COR-L47 (cell line): ENCODE measurements around the gene ALMS1.
"Not testable (repeated sequence)": the region's sequence is repeated elsewhere in the genome, so short reads cannot be mapped to it uniquely, and the experiment has no call there.

ENCODE experiments used
- DNase-seq: peaks from one replicate; lab custom pipeline; 2025; lab: John Stamatoyannopoulos, UW

The ALMS1 gene, protein sequence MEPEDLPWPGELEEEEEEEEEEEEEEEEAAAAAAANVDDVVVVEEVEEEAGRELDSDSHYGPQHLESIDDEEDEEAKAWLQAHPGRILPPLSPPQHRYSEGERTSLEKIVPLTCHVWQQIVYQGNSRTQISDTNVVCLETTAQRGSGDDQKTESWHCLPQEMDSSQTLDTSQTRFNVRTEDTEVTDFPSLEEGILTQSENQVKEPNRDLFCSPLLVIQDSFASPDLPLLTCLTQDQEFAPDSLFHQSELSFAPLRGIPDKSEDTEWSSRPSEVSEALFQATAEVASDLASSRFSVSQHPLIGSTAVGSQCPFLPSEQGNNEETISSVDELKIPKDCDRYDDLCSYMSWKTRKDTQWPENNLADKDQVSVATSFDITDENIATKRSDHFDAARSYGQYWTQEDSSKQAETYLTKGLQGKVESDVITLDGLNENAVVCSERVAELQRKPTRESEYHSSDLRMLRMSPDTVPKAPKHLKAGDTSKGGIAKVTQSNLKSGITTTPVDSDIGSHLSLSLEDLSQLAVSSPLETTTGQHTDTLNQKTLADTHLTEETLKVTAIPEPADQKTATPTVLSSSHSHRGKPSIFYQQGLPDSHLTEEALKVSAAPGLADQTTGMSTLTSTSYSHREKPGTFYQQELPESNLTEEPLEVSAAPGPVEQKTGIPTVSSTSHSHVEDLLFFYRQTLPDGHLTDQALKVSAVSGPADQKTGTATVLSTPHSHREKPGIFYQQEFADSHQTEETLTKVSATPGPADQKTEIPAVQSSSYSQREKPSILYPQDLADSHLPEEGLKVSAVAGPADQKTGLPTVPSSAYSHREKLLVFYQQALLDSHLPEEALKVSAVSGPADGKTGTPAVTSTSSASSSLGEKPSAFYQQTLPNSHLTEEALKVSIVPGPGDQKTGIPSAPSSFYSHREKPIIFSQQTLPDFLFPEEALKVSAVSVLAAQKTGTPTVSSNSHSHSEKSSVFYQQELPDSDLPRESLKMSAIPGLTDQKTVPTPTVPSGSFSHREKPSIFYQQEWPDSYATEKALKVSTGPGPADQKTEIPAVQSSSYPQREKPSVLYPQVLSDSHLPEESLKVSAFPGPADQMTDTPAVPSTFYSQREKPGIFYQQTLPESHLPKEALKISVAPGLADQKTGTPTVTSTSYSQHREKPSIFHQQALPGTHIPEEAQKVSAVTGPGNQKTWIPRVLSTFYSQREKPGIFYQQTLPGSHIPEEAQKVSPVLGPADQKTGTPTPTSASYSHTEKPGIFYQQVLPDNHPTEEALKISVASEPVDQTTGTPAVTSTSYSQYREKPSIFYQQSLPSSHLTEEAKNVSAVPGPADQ (N-terminal part only)

DNA sequence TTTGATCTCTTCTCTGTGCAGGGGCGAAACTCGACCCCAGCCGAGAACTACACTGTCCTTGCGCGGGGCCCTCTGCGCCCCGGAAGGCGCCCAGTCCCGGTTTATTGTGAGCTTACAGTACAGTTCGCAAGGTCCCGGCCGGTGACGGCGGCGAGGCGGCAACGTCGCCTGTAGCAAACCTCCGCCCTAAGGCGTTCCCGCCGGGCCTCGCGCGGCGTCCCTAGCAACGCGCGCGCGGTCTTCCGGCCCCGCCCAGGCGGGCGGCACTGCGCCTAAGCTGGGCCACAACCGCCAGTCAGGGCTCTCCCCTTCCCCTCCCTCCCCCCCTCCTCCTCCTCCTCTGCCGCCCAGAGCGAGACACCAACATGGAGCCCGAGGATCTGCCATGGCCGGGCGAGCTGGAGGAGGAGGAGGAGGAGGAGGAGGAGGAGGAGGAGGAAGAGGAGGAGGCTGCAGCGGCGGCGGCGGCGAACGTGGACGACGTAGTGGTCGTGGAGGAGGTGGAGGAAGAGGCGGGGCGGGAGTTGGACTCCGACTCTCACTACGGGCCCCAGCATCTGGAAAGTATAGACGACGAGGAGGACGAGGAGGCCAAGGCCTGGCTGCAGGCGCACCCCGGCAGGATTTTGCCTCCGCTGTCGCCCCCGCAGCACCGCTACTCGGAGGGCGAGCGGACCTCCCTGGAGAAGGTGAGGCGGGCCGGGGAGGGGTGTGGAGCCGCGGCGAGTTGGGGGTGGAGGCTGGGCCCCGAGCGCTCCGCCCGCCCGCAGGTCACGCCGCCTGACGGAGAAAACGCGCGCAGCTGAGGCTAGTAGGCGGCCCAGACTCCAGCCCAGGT is at the start of gene ALMS1:
ALMS1 (plus strand) TSS at position 333 of the 838 bp plus-strand sequence; CDS start at position 366, 33 bp downstream.
- DNase-seq, result peak; percentile 85

DNA sequence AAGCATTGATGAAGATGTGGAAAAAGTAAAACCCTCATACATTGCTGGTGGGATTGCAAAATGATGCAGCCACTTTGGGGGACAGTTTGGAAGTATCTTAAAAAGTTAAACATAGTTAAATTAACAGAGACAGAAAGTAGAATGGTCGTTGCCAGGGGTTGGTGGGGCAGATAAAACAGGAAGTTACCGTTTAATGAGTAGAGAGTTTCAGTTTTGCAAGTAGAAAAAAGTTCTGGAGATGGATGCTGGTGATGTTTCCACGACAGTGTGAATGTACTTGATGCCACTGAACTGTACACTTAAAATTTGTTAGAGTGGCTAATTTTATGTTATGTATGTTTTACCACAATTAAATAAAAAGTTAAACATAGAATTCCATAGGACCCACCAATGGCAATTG is 47.8 kb upstream of the ALMS1 start:
- no peak for DNase-seq

DNA sequence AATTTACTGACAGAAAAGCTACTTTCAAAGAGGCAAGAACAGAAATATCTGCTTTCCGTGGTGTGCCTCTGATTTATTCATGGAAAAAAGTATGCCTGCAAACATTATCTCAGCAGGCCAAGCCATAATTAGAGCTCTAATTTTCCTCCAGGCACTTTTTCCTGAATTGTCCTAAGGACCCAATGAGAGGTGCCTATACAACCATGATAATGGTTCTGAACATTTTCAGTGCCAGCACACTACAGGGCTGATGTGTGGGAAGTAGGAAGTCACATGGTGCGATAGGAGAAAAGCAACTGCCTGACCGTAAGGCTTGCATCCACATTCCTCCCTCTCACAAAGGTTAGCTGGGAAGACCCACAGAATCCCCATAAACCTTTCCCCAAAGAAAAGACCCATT is 46.4 kb upstream of the ALMS1 start:
- peak; percentile 75 for DNase-seq

DNA sequence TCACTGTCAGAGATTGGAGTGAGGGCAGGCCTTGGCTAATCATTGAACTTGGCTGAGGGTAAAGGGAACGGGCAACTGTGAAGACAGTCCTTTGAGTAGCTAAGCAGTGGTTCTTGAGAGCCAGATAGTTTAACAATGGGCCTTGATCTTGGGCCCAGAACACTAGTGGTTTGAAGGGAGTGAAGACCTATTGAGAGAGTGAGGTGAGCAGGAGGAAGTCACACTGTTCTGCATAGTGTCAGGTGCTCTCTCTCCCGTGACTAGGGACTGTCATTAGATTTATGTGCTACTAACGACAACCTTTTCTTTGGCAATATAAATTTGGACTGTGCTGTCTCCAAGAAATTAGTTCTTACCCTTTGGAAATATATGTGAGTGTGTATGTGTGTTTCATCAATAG is 44.6 kb upstream of the ALMS1 start:
- no peak for DNase-seq

DNA sequence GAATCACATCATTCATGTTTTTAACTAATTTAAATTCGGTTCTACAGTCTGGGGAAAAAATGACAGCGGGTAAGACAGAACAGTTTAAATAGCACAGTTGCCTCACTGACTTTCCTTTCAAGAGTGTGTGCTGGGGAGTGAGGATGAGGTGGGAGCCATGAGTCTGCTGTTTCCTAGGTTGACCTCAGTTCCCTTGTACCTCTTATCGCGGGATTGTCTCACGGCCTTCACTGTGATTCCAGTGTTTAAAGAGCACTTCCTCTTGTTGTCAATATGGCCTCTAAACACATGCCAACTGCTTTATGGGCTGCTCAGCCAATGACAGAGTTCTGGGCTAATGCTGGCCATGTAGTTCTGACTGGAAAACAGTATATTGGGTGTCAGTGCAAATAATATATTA is 41.6 kb upstream of the ALMS1 start:
- DNase-seq, result no peak

DNA sequence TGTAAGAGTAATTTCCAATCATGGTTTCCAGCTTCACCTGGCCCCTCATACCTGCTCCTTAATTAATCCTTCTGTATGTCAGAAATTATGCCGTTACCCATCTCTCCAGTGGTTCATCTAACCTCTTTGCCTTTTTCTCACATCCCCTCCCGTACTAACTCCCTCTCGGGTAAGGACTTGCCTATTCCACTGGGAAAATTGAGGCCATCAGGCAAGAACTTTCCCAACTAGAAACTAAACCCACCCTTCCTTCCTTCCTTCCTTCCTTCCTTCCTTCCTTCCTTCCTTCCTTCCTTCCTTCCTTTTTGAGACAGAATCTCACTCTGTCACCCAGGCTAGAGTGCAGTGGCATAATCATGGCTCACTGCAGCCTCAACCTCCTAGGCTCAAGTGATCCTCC is 40.9 kb upstream of the ALMS1 start:
- not testable (repeated sequence) for DNase-seq

DNA sequence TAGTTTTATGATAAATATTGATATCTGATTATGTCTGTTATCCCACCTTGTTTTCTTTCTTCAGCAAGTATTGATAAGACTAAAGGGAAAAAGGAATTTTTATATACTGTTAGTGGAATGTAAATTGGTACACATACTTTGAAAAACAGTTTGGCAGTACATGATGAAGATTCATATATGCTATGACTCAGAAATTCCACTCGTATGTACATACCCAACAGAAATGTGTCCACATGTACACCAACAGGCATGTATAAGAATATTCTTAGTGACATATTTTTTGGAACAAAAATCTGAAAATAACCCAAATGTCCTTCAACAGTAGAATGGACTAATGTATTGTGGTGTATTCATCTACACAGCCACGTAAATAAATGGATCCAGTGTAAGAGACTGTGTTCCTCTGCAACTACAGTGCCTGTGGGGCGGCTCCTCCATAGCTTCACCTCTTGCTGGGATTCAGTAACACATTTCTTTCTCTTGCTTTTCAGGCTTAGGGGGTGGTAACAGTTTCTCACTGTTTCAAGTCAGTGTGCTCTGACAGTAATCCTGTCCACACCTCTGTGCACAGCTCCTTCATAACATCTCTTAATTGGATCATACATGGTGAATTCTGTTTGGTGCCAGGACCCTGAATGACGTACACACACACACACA is 35.5 kb upstream of the ALMS1 start:
- no peak for DNase-seq

DNA sequence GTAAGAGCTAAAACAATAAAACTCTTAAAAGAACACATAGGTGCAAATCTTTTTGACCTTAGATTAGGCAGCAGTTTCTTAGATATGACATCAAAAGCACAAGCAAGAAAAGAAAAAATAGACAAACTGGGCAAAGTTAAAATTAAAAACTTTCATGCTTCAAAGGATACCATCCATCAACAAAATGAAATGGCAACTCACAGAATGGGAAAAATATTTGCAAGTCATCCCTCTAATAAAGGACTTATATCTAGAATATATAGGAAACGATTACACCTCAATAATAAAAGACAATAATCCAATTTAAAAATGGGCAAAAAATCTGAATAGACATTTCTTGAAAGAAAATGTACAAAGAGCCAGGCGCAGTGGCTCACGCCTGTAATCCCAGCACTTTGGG is 29.5 kb upstream of the ALMS1 start:
- DNase-seq, result no peak

DNA sequence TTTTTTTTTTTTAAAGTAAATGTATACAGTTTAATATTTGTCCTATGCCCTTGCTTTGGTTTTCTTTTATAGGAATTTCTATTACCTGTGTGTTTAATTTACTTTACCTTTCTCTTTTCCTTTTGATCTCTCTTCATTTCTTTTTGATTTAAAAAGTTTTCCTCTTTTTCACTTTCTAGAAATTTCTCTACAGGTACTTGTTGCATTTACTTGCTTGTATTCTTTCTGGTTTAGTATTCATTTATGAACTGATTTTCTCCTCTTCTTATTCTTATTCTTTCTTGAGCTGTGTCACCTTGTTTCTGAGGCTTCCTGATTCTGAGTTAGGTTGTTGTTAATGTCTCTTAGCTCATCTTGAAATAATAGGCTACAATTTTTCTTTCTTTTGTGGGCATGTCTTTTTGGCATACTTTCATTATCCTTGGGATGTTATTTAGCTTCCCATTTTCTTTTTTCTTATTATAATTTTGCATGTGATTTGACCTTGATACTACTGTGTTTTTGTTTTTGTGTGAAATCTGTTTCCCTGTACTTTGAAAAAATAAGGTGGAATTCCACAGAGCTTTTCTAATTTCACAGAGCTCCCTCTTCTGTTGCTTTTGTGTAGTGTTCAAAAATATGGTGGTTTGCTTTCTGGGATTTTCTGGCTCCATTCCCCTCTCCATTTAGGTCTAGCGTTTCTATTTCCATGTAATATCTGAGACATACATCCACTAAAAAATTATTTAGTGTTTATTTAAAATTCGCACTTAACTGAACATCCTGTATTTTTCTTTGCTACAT is 25.5 kb upstream of the ALMS1 start:
- no peak for DNase-seq

DNA sequence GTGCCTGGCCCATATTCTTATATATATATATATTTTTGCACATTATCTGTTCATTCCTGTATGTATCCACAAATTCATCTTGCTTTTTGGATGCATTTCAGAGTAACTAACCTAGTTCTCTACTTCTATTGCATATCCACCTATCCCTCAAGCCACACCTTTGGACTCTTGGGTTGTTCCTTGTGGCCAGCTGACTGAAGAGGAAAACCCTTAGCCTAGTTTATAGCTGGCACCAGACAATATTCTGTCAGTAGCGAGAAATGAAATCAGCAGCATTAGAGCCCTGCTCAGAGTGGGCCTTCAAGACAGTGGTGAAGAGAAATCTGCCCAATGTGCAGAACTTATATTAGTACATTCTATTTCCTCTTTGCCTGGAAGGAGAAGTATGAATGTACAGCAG is 19.6 kb upstream of the ALMS1 start:
- DNase-seq, result no peak

DNA sequence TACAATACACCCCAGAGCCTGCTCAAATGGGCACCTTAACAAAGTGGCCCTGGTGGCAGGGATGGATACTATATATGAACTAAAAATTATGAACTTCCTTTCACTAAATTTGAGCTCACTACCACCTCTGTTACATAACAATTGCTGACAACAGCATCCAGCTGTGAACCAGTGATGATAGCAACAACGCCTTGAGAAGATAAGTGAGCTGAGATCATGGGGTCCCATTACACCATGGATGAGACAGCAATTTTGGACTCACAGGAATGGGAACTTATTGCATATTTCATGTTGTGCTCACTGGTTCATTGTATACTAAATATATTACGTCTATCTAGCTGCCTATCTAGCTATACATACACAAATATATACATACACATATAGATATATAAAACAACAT is 16.9 kb upstream of the ALMS1 start:
- no peak for DNase-seq

DNA sequence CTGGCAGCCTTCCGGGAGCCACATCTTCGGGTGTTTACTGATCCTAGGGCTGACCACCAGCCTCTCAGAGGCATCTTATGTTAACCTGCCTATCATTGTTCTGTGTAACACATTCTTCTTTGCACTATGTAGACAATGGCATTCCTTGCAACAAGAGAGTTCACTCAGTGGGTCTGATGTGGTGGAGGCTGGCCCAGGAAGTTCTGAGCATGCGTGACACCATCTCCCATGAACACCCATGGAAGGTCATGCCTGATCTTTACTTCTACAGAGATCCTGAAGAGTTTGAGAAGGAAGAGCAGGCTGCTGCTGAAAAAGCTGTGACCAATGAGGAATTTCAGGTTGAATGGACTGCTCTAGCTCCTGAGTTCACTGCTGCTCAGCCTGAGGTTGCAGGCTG is 15.3 kb upstream of the ALMS1 start:
- no peak for DNase-seq

DNA sequence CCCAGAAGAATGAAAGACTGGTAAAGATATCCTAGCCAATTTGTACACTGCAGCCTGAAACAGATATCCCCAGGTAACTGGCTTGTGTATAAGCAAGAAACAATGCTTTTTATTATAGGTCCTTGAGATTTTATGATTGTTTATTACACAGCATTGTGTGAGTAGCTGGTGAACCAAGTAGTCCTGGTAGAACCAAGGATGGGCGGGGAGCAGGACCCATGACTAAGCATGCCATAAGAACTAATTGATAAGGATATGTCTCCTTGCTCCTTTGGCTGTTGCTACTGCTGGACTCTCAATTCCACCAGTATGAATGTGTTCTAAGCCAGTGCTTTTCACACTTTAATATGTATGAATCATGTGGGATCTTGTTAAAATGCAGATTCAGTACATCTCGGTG is 12.3 kb upstream of the ALMS1 start:
- no peak for DNase-seq

DNA sequence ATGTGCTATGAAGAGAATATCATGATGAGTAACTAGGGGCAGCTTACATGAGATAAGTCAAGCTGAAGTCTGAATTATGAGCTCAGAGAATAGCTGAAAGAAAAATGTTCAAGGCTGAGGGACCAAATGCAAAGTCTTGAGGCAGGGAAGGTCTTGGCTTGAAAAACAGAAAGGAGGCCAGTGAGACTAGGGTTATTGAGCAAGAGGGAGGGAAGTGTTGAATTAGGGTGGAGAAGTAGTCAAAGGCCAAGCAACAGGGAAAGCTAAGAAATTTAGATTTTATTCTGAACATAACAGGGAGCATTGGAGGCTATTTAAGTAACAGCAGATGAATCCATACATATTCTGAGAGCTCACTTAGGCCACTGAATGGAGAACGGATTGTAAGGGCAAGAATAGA is 11.4 kb upstream of the ALMS1 start:
- no peak for DNase-seq

DNA sequence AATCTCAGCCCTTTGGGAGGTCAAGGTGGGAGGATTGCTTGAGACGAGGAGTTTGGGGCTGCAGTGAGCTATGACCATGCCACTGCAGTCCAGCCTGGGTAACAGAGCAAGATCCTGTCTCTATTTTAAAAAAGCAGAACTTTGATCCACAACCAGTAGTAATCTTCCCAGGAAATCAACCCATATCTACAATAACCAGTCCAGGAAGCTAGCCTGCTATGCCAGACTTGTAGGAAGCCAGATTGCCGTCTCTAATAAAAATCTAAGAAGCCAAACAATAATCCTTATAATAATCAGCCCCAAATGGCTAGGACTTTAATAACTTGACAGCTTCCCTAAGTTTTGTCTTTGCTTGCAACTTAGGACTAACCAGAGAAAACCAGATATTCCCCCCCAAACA is 9.0 kb upstream of the ALMS1 start:
- no peak for DNase-seq

DNA sequence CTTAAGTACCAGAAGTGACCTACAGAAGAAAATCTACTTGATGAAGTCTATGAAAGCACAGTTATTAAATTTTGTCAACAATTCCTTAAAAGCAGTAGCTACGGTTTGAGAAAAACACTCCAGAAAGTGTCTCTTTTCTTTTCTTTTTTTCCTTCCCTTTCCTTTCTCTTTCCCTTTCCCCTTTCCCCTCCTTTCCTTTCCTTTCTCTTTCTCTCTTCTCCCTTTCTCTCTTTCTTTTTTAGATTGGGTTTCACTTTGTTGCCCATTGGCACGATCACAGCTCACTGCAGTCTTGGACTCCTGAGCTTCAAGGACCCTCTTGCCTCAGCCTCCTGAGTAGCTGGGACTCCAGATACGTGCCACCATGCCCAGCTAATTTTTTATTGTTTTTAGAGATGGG is 2.6 kb upstream of the ALMS1 start:
- DNase-seq, result no peak

DNA sequence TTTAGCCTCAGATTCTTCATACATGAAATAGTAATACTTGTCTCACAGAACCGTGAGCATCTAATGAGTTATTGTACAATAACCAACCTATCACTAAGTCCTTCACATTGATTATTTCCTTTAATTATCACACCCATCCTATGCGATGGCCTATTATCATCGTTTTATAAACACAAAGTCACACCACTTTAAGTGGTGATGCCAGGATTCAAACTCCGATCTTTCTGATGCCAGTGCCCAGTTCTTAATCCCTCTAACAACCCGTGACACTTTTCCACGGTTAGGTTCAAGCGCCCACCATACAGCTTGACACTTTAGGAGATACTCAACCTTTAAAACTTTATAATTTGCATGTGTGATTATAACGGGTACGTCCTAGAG is 523 bp upstream of the ALMS1 start:
- no peak for DNase-seq

DNA sequence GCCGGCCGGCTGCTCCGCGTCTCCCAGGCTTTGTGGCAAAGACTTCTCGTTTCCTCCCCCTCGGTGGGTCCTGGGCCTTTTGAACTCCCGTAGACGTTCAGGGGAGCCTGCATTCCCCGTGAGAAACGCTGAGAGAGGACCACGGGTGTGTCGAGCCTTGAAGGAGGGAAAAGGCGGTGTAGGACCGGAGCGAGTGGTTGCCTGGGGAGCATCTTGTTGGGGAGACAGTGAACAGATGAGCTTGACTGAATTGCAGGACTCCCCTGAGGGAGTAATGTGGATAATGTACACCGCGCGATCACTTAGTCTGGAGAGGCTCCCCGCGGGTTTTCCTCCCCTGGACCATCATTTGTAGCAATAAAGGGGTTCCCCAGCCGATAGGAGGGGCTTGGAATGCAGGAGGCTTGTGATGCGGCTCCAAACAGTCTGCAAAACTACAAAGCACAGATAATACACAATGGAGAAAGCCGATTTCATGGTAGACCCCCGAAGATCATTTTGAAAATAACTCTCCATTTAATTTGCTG is 769 bp downstream of the ALMS1 start:
- peak; percentile 46 for DNase-seq

DNA sequence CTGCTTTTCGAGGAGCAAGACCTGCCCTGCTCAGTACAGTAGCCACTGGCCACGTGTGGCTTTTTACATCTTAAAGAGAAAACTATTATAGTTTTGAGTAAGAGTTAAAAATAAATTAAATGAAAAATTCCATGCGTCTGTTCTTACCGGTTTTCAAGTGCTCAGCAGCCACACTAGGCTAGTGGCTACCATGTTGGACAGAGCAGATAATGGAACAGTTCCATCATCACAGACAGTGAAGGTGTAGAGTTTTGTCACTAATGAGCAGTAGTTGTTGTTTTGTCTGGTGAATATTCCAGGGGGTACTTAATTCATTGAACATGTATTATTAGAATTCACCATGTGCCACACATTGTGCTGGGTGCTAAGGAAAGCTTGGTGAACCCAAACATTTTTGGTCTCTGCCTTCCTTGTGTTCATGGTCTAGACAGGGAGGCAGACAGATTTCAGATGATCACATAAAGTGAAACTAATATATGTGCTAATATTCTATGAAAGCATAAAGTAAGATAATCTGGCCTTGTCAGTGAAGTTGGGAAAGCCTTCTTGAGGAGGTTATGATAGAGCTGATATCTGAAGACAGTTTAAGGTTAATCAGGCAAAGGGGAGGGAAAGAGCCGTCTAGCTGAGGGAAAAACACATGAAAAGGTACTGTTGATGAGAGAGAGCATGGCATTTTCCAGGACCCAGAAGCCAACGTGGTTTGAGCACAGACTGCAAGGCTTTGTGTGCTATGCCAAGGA is 1.4 kb downstream of the ALMS1 start:
- DNase-seq, result no peak
